Hepatocyte (in vitro differentiated cells): ENCODE measurements around the gene TMEM145. TPM values are rescaled to one million over a fixed set of nuclear protein-coding genes. Genes with fewer than 3 reads are reported as not detected.

ENCODE experiments used
- DNase-seq: peaks from one replicate; pipeline ENCODE4 v3.0.0-alpha.2; 2016; ENCODE audit warnings: low spot score
- H2AFZ ChIP-seq: fragments of 200-600 bp; sonication (generic); 2 replicates; pipeline ENCODE4 v1.6.0; 2016; ENCODE audit warnings: antibody characterized with exemption, mild to moderate bottlenecking
- H3K27ac ChIP-seq: fragments of 200-600 bp; sonication (generic); 2 replicates; pipeline ENCODE4 v1.5.1; 2016; ENCODE audit warnings: mild to moderate bottlenecking
- H3K27me3 ChIP-seq: fragments of 200-600 bp; sonication (generic); 2 replicates; pipeline ENCODE4 v1.6.1; 2016
- H3K36me3 ChIP-seq: fragments of 200-600 bp; sonication (generic); replicated peaks from 2 replicates; pipeline ENCODE4 v1.5.1; 2016; ENCODE audit warnings: low read depth; ENCODE audit not compliant: insufficient read depth
- H3K4me1 ChIP-seq: fragments of 200-600 bp; sonication (generic); 2 replicates; pipeline ENCODE4 v1.5.1; 2016; ENCODE audit warnings: mild to moderate bottlenecking, moderate library complexity; ENCODE audit not compliant: insufficient read depth
- H3K4me2 ChIP-seq: fragments of 200-600 bp; sonication (generic); 2 replicates; pipeline ENCODE4 v1.6.0; 2016
- H3K4me3 ChIP-seq: fragments of 200-600 bp; sonication (generic); 2 replicates; pipeline ENCODE4 v1.5.1; 2016; ENCODE audit warnings: mild to moderate bottlenecking
- H3K79me2 ChIP-seq: fragments of 200-600 bp; sonication (generic); 2 replicates; pipeline ENCODE4 v1.6.0; 2017; ENCODE audit warnings: mild to moderate bottlenecking
- H3K9me2 ChIP-seq: fragments of 200-600 bp; sonication (generic); replicated peaks from 2 replicates; pipeline ENCODE4 v1.6.0; 2017; ENCODE audit warnings: mild to moderate bottlenecking; ENCODE audit not compliant: insufficient read depth
- H3K9me3 ChIP-seq: fragments of 200-600 bp; sonication (generic); 2 replicates; pipeline ENCODE4 v1.5.1; 2016; ENCODE audit warnings: low read depth, mild to moderate bottlenecking
- H4K20me1 ChIP-seq: fragments of 200-600 bp; sonication (generic); 2 replicates; pipeline ENCODE4 v1.6.0; 2016; ENCODE audit warnings: mild to moderate bottlenecking; ENCODE audit not compliant: insufficient read depth, poor library complexity, severe bottlenecking
- CTCF ChIP-seq: fragments of 200-600 bp; sonication (generic); IDR thresholded peaks from 2 replicates; pipeline ENCODE4 v1.5.1; 2016; ENCODE audit warnings: antibody characterized with exemption, mild to moderate bottlenecking; ENCODE audit not compliant: poor library complexity
- EZH2 ChIP-seq: fragments of 200-600 bp; sonication (generic); IDR thresholded peaks from 2 replicates; pipeline ENCODE4 v1.6.1; 2016; ENCODE audit warnings: antibody characterized with exemption, mild to moderate bottlenecking, borderline replicate concordance
- EZH2phosphoT487 ChIP-seq: fragments of 200-600 bp; sonication (generic); IDR thresholded peaks from one replicate; pipeline ENCODE4 v1.6.1; 2018; ENCODE audit warnings: antibody characterized with exemption, mild to moderate bottlenecking, low read depth, moderate library complexity; ENCODE audit not compliant: unreplicated experiment, severe bottlenecking
- WGBS: methylation state at CpG from one replicate; pipeline ENCODE4 v1.1.6; 2016; ENCODE audit warnings: low lambda C conversion rate; ENCODE audit errors: missing lambda C conversion rate; 5-methylcytosine and 5-hydroxymethylcytosine counted together
- polyA plus RNA-seq: library from polyadenylated mRNA; unstranded; fragments of >200 nt; fragmentation: Nextera tagmentation; extraction: Ambion mirVana; gene quantifications from 2 replicates; pipeline ENCODE4 v1.2.1, GENCODE V29; 2016
- total RNA-seq: library from RNA; depleted of rRNA; stranded (reverse); fragments of >200 nt; gene quantifications from 2 replicates; pipeline ENCODE4 v1.2.3, GENCODE V29; 2014

The TMEM145 gene
- total and polyA plus RNA-seq, 2 experiments from 2014 or later: 0.40 TPM; not detected in 1

GRCh38 chr19:42290136-42290522 is 23.0 kb upstream of the TMEM145 start:
- WGBS: 91% methylated on average over 4 of the region's 13 CpGs
- no peaks in the 10 kb centered on the region for H3K36me3 ChIP-seq
- no peak overlapping the region for H3K4me3 ChIP-seq
- H3K4me2 ChIP-seq: no peak overlapping the region
- peaks cover 29% of the 10 kb centered on the region for H3K79me2 ChIP-seq
- H4K20me1 ChIP-seq: peaks cover 40% of the 10 kb centered on the region
- no peak overlapping the region for H2AFZ ChIP-seq
- H3K4me1 ChIP-seq: peaks cover 12% of the 10 kb centered on the region
- no peaks in the 10 kb centered on the region for H3K27me3 ChIP-seq
- no peak for TF ChIP-seq EZH2
- TF ChIP-seq CTCF: no peak
- no peak for TF ChIP-seq EZH2phosphoT487
- no peak for DNase-seq
- H3K27ac ChIP-seq: no peak overlapping the region
- no peaks in the 10 kb centered on the region for H3K9me3 ChIP-seq
- no peaks in the 10 kb centered on the region for H3K9me2 ChIP-seq

GRCh38 chr19:42290523-42291434 is 22.3 kb upstream of the TMEM145 start:
- Histone ChIP-seq H3K27me3 (no peaks in the 10 kb centered on the region), H3K27ac (no peak overlapping the region), H3K4me2 (no peak overlapping the region), H3K36me3 (no peaks in the 10 kb centered on the region), H4K20me1 (peaks cover 34% of the 10 kb centered on the region), H3K4me3 (no peak overlapping the region), H3K4me1 (peaks cover 5% of the 10 kb centered on the region), H3K79me2 (peaks cover 22% of the 10 kb centered on the region), H3K9me2 (no peaks in the 10 kb centered on the region), H2AFZ (no peak overlapping the region), H3K9me3 (no peaks in the 10 kb centered on the region)
- no peak for DNase-seq
- 90% methylated on average over 21 of the region's 31 CpGs for WGBS
- peak; percentile 41 for TF ChIP-seq CTCF
- TF ChIP-seq EZH2: no peak

- no peaks in the 10 kb centered on the region for H3K9me2 ChIP-seq
- 77% methylated on average over 9 of the region's 9 CpGs for WGBS
- H3K4me2 ChIP-seq: no peak overlapping the region
- DNase-seq: no peak
- H3K27ac ChIP-seq: peak overlapping the region; percentile 2
- H3K79me2 ChIP-seq: peaks cover 16% of the 10 kb centered on the region
- H2AFZ ChIP-seq: no peak overlapping the region
- no peak overlapping the region for H3K4me3 ChIP-seq
- H3K9me3 ChIP-seq: no peaks in the 10 kb centered on the region
- no peaks in the 10 kb centered on the region for H3K36me3 ChIP-seq
- H4K20me1 ChIP-seq: peaks cover 27% of the 10 kb centered on the region
- H3K27me3 ChIP-seq: no peaks in the 10 kb centered on the region
- H3K4me1 ChIP-seq: no peaks in the 10 kb centered on the region
- TF ChIP-seq EZH2phosphoT487 (no peak), EZH2 (no peak), CTCF (no peak)
Observed at GRCh38 chr19:42291435-42291810, 21.7 kb upstream of the TMEM145 start.
